ENCODE data around the gene SLC34A1. TPM values are rescaled to one million over a fixed set of nuclear protein-coding genes. Genes with fewer than 3 reads are reported as not detected.
"Not testable (repeated sequence)": the region's sequence is repeated elsewhere in the genome, so short reads cannot be mapped to it uniquely, and the experiment has no call there.

SLC34A1 gene
- polyA plus RNA-seq, 1 donor = not detected

- DNase-seq = no peak
Measured at GRCh38 chr5:177355162-177355867, 28.9 kb upstream of the SLC34A1 start.

- no peak for DNase-seq
Measured at GRCh38 chr5:177355868-177356168, 28.4 kb upstream of the SLC34A1 start.

- DNase-seq = no peak
Measured at GRCh38 chr5:177356746-177357145, 27.5 kb upstream of the SLC34A1 start.

- no peak for DNase-seq
Measured at GRCh38 chr5:177357146-177357458, 27.1 kb upstream of the SLC34A1 start.

GRCh38 chr5:177357459-177358351, 26.5 kb upstream of the SLC34A1 start, which contains the start of gene RGS14:
Gene RGS14 (plus strand): TSS chr5:177357924. CDS start chr5:177358025, 101 bp downstream.
- DNase-seq = no peak

GRCh38 chr5:177358370-177358819, 25.8 kb upstream of the SLC34A1 start:
- no peak for DNase-seq

- DNase-seq = no peak
Measured at GRCh38 chr5:177359451-177359851, 24.8 kb upstream of the SLC34A1 start.

GRCh38 chr5:177359860-177360259, 24.4 kb upstream of the SLC34A1 start:
- DNase-seq = no peak

GRCh38 chr5:177360740-177361139, 23.5 kb upstream of the SLC34A1 start:
- DNase-seq = not testable (repeated sequence)

GRCh38 chr5:177361418-177362291, 22.6 kb upstream of the SLC34A1 start:
- DNase-seq = no peak

GRCh38 chr5:177362292-177362609, 22.0 kb upstream of the SLC34A1 start:
- DNase-seq = no peak

GRCh38 chr5:177362610-177363507, 21.4 kb upstream of the SLC34A1 start:
- DNase-seq = no peak

- no peak for DNase-seq
Measured at GRCh38 chr5:177363565-177363964, 20.7 kb upstream of the SLC34A1 start.

- no peak for DNase-seq
Measured at GRCh38 chr5:177364159-177364962, 19.9 kb upstream of the SLC34A1 start.

- DNase-seq = no peak
Measured at GRCh38 chr5:177365845-177366527, 18.2 kb upstream of the SLC34A1 start.

GRCh38 chr5:177366528-177367322, 17.5 kb upstream of the SLC34A1 start:
- peak; percentile 90 for DNase-seq

- no peak for DNase-seq
Measured at GRCh38 chr5:177367323-177367848, 16.8 kb upstream of the SLC34A1 start.

GRCh38 chr5:177367981-177368868, 16.0 kb upstream of the SLC34A1 start:
- no peak for DNase-seq
